Ishikawa (cell line): ENCODE results near the gene GRXCR1.

ENCODE experiments used
- CREB1 ChIP-seq: IDR thresholded peaks from 2 replicates; pipeline ENCODE4 v1.6.1; 2012; ENCODE audit warnings: low read depth
- EGR1 ChIP-seq: IDR thresholded peaks from 2 replicates; pipeline ENCODE4 v1.6.1; 2012
- EP300 ChIP-seq: IDR thresholded peaks from 2 replicates; pipeline ENCODE4 v1.6.1; 2012; ENCODE audit warnings: borderline replicate concordance
- FOXM1 ChIP-seq: IDR thresholded peaks from 2 replicates; pipeline ENCODE4 v1.6.1; 2012; ENCODE audit warnings: low read depth, borderline replicate concordance
- MAX ChIP-seq: IDR thresholded peaks from 2 replicates; pipeline ENCODE4 v1.6.1; 2012
- REST ChIP-seq: IDR thresholded peaks from 2 replicates; pipeline ENCODE4 v1.6.1; 2012; ENCODE audit warnings: low read depth, mild to moderate bottlenecking
- TAF1 ChIP-seq: IDR thresholded peaks from 2 replicates; pipeline ENCODE4 v1.6.1; 2012; ENCODE audit warnings: low read depth, mild to moderate bottlenecking
- TCF12 ChIP-seq: IDR thresholded peaks from 2 replicates; pipeline ENCODE4 v1.6.1; 2012; ENCODE audit warnings: low read depth
- YY1 ChIP-seq: IDR thresholded peaks from 2 replicates; pipeline ENCODE4 v1.6.1; 2012; ENCODE audit warnings: low read depth
- ZBTB7A ChIP-seq: IDR thresholded peaks from 2 replicates; pipeline ENCODE4 v1.6.1; 2012; ENCODE audit warnings: low read depth

The GRXCR1 gene

GRCh38 chr4:43071069-43071468 is 178.6 kb downstream of the GRXCR1 start:
- no peak for TF ChIP-seq FOXM1
- no peak for TF ChIP-seq TAF1
- TF ChIP-seq YY1 = no peak
- no peak for TF ChIP-seq MAX
- TF ChIP-seq TCF12 = no peak
- TF ChIP-seq REST = no peak
- TF ChIP-seq EP300 = no peak
- TF ChIP-seq EGR1 = no peak
- no peak for TF ChIP-seq ZBTB7A
- TF ChIP-seq CREB1 = no peak
